ENCODE measurements around the gene OPCML.

OPCML gene

DNA sequence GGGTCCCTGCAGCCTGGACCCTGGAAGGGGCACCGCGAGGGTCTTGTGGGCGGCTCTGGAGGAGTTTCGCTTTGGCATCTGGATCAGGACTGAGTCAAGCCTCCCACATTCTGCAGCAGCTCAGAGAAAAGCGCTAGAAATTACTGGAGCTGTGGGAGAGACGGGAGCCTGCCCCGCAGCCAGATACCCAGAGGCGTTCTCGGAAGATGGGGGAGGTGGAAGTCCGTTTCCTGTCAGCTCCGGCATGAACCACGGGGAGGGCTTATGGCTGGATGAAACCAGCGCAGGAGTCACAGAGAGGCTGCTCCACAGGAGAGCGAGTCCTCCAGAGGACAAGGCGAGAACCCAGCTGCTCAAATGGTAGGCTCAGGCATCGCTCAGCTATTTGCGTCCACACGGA lies 379.3 kb downstream of the OPCML start:
- Histone ChIP-seq H3K4me3 (ENCODE audit: low read length) (no peak overlapping the region), H3K79me2 (ENCODE audit: control insufficient read depth, low read length) (no peaks in the 10 kb centered on the region), H3K4me1 (ENCODE audit: control insufficient read depth, low read length) (no peaks in the 10 kb centered on the region), H3K27me3 (ENCODE audit: control insufficient read depth, low read length) (no peaks in the 10 kb centered on the region), H3K36me3 (ENCODE audit: control insufficient read depth, low read length) (no peaks in the 10 kb centered on the region), H3K9me2 (replicated peaks; ENCODE audit: control insufficient read depth, low read length) (no peaks in the 10 kb centered on the region), H3K4me2 (ENCODE audit: low read length) (no peak overlapping the region), H3K27ac (ENCODE audit: low read depth, low read length) (no peak overlapping the region), H3F3A (ENCODE audit: control insufficient read depth, insufficient read depth) (no peaks in the 10 kb centered on the region), H3K9me3 (ENCODE audit: control insufficient read depth, insufficient read depth, low read length) (no peaks in the 10 kb centered on the region), H4K20me1 (ENCODE audit: control insufficient read depth, insufficient read depth, low read depth, low read length) (no peaks in the 10 kb centered on the region)
- TF ChIP-seq, protein P1, sequence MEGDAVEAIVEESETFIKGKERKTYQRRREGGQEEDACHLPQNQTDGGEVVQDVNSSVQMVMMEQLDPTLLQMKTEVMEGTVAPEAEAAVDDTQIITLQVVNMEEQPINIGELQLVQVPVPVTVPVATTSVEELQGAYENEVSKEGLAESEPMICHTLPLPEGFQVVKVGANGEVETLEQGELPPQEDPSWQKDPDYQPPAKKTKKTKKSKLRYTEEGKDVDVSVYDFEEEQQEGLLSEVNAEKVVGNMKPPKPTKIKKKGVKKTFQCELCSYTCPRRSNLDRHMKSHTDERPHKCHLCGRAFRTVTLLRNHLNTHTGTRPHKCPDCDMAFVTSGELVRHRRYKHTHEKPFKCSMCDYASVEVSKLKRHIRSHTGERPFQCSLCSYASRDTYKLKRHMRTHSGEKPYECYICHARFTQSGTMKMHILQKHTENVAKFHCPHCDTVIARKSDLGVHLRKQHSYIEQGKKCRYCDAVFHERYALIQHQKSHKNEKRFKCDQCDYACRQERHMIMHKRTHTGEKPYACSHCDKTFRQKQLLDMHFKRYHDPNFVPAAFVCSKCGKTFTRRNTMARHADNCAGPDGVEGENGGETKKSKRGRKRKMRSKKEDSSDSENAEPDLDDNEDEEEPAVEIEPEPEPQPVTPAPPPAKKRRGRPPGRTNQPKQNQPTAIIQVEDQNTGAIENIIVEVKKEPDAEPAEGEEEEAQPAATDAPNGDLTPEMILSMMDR (IDR thresholded peaks at IDR 0.05; ENCODE audit: low read depth, low read length, poor library complexity, severe bottlenecking), result no peak

DNA sequence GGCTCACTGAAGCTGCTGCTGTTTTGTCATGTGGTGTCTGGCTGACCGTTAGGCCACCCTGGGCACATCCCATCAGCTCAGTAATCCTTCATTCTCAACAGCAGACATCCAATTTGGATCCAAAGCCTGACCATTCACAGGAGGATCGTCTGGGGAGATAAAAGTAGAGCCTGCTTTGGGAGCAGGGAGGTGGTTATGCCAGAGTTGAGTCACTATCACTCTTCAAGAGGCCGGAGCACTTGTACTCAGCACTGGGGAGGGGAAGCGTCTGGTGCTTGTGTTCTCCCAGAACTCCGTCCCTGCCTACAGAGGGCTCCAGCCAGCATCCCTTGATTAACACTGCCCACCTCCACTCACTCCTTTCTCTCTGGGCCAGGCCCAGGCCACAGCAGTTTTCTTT lies 382.6 kb downstream of the OPCML start:
- H3K27ac ChIP-seq (ENCODE audit: low read depth, low read length), result no peak overlapping the region
- no peak overlapping the region for H3K4me3 ChIP-seq (ENCODE audit: low read length)
- no peaks in the 10 kb centered on the region for H3K9me3 ChIP-seq (ENCODE audit: control insufficient read depth, insufficient read depth, low read length)
- H4K20me1 ChIP-seq (ENCODE audit: control insufficient read depth, insufficient read depth, low read depth, low read length), result no peaks in the 10 kb centered on the region
- no peak overlapping the region for H3K4me2 ChIP-seq (ENCODE audit: low read length)
- no peaks in the 10 kb centered on the region for H3K79me2 ChIP-seq (ENCODE audit: control insufficient read depth, low read length)
- no peaks in the 10 kb centered on the region for H3F3A ChIP-seq (ENCODE audit: control insufficient read depth, insufficient read depth)
- no peaks in the 10 kb centered on the region for H3K36me3 ChIP-seq (ENCODE audit: control insufficient read depth, low read length)
- no peaks in the 10 kb centered on the region for H3K9me2 ChIP-seq (replicated peaks; ENCODE audit: control insufficient read depth, low read length)
- H3K4me1 ChIP-seq (ENCODE audit: control insufficient read depth, low read length), result no peaks in the 10 kb centered on the region
- TF ChIP-seq EZH2phosphoT487 (IDR thresholded peaks at IDR 0.05; ENCODE audit: borderline replicate concordance, low read length), result no peak
- TF ChIP-seq, protein P1 (IDR thresholded peaks at IDR 0.05; ENCODE audit: low read depth, low read length, poor library complexity, severe bottlenecking), result no peak
- no peaks in the 10 kb centered on the region for H3K27me3 ChIP-seq (ENCODE audit: control insufficient read depth, low read length)

DNA sequence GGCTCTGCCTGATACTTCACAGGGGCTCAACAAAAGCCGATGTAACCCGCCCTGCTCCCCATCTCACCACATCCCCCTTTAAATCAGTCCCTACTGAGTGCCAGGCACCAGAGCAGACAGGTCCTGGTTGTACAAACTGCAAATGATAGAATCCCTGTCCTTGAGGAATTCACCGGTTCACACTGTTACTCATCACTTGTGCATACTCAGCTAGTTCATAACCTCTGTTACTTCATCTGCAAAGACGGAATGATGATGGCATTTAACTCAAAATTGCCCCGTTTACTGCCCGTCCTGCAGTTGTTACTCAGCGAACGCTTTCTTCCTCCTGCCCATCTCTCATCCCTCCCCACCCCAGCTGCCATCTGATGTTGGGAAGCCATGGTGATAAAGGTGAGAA lies 384.7 kb downstream of the OPCML start:
- H3K9me3 ChIP-seq (ENCODE audit: control insufficient read depth, insufficient read depth, low read length), result no peaks in the 10 kb centered on the region
- no peak overlapping the region for H3K4me2 ChIP-seq (ENCODE audit: low read length)
- no peaks in the 10 kb centered on the region for H3K79me2 ChIP-seq (ENCODE audit: control insufficient read depth, low read length)
- TF ChIP-seq, protein P1 (IDR thresholded peaks at IDR 0.05; ENCODE audit: low read depth, low read length, poor library complexity, severe bottlenecking), result no peak
- no peak for TF ChIP-seq EZH2phosphoT487 (IDR thresholded peaks at IDR 0.05; ENCODE audit: borderline replicate concordance, low read length)
- no peaks in the 10 kb centered on the region for H3K27me3 ChIP-seq (ENCODE audit: control insufficient read depth, low read length)
- no peak overlapping the region for H3K4me3 ChIP-seq (ENCODE audit: low read length)
- no peaks in the 10 kb centered on the region for H4K20me1 ChIP-seq (ENCODE audit: control insufficient read depth, insufficient read depth, low read depth, low read length)
- H3F3A ChIP-seq (ENCODE audit: control insufficient read depth, insufficient read depth), result no peaks in the 10 kb centered on the region
- H3K36me3 ChIP-seq (ENCODE audit: control insufficient read depth, low read length), result no peaks in the 10 kb centered on the region
- no peaks in the 10 kb centered on the region for H3K9me2 ChIP-seq (replicated peaks; ENCODE audit: control insufficient read depth, low read length)
- no peak overlapping the region for H3K27ac ChIP-seq (ENCODE audit: low read depth, low read length)
- no peaks in the 10 kb centered on the region for H3K4me1 ChIP-seq (ENCODE audit: control insufficient read depth, low read length)

Measured in DOHH2 (cell line).